NCI-H1930 (cell line): ENCODE results near the gene COA3.
"Not testable (repeated sequence)": the region's sequence is repeated elsewhere in the genome, so short reads cannot be mapped to it uniquely, and the experiment has no call there.

Experiments used
- DNase-seq, 2 experiments: peaks; one replicate each; lab custom pipeline; 2025; lab: John Stamatoyannopoulos, UW

The COA3 gene

DNA sequence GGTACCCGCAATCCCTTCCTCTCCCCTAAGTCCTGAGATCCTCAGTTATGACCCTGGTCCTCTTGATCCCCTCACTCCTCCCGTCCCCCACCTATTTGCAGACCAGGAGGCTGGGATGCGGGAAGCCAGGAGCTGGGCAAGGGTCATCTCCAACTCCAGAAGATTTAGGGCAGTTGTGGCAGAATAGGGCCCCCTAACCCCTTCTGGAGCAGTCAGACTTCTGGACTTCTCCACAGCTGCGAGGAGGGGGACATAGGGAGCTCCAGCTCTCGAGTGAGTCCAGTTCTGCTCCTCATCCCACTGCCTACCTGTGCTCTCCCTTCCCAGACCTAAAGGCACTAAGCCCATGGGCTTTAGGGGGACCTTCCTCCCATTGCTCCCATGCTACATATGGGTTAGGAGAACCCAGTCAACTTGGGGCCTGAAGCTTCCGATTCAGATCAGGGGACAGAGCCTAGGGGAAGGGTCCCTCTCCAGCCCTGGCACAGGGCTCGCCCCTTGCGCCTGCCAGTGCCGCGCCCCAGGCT is 16.8 kb downstream of the COA3 start:
- DNase-seq, result no peak

DNA sequence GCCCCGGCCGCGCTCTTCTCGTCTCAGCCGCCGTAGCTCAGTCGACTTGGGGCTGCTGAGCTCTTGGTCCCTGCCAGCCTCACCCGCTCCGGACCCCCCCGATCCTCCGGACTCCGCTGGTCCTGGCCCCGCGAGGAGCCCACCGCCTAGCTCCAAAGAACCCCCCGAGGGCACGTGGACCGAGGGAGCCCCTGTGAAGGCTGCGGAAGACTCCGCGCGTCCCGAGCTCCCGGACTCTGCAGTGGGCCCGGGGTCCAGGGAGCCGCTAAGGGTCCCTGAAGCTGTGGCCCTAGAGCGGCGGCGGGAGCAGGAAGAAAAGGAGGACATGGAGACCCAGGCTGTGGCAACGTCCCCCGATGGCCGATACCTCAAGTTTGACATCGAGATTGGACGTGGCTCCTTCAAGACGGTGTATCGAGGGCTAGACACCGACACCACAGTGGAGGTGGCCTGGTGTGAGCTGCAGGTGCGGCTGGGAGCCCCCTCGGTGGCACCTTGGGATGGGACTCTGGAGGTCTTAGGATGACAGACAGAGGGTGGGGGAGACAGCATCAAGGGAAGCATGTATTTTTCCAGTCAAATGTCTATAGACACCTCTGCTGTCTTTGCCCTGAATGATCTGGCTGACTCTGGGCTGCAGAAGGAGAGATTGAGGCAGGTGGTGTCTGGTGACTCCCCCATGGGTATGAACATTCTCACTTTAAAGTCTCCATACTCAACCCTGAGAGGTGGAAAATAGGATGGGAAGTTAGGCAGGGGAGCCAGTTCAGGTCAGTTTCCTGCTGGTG is 17.5 kb downstream of the COA3 start:
- DNase-seq, result no peak

DNA sequence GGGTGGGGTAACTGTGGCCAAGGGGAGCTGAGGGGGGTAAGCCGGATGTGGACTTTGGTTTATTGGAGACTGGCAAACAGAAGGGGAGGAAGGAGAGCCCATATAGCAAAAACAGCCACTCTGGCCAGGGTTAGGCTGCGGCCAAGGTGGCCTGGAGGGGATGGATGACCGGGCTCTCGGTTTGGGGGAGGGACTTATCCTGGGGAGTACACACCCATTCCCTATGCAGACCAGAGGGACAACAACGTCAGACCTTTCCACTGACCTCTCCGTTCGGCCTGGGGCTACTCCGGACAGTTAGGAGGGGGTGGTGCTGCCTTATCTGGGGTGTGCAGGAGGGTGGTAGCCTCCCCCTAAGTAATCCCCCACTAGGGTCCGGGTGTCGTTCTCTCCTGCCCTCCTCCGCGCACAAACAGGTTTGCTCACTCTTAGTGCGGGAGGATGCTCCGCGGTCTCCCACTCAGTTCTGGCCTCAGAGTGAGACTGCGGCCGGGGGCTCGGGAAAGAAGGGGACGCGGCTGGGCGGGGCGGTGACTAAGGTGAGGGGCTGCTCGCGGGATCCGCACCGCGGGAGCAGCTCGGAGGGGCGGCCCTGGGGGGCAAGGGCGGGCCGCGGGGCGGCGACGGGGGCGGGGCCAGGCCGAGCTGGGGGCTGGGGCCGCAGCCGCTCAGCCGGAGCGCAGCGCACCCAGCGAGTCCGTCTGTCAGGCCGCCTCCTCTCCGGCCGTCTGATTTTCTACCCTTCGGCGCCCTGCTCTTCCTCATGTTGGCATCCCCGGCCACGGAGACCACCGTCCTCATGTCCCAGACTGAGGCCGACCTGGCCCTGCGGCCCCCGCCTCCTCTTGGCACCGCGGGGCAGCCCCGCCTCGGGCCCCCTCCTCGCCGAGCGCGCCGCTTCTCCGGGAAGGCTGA is 18.3 kb downstream of the COA3 start, which contains the start of gene WNK4:
Gene WNK4, plus strand, starts transcription at position 675 of the 915 bp plus-strand sequence. Its CDS starts 89 bp downstream, at position 764.
- no peak for DNase-seq

DNA sequence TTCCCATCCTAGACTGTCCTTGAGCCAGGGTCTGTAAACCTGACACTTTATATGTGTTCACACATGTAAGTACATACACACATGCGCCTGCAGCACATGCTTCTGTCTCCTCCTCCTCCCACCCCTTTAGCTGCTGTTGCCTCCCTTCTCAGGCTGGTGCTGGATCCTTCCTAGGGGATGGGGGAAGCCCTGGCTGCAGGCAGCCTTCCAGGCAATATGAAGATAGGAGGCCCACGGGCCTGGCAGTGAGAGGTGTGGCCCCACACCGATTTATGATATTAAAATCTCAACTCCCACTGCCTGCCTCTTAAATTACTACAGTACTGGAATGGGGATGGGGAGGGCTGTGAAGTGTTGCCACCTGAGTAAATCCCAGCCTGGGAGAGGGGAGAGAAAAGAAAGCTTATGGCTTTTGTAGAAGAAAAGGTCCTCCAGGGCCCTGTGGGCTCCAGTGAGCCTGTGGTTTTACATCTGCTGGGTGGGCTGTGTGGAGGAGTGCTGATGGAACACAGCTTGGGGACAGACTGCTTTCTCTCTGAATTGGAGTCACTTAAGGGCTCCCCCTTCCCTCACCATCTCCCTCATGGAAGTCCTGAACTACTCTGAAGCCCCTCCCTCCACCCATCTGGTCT is 19.1 kb downstream of the COA3 start:
- no peak for DNase-seq

DNA sequence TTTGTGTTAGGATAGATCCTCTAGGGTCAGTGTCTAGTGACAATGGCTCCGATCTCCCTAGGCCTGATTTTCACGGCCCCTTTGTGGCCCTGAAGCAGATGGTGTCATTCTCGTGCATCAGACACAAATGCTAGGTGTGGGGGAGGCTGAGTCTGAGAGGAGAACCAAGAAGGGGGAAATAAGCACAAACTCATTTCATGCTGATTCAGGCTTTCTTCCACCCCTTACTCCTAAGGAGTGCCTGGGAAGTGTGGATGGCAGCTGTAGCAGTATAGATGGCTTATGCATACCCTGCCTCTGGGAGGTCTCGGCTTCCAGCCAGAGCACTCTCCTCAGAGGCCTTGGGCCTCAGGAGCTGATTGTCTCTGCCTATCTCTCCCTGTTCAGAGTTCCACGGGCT is 19.9 kb downstream of the COA3 start:
- DNase-seq, result no peak

DNA sequence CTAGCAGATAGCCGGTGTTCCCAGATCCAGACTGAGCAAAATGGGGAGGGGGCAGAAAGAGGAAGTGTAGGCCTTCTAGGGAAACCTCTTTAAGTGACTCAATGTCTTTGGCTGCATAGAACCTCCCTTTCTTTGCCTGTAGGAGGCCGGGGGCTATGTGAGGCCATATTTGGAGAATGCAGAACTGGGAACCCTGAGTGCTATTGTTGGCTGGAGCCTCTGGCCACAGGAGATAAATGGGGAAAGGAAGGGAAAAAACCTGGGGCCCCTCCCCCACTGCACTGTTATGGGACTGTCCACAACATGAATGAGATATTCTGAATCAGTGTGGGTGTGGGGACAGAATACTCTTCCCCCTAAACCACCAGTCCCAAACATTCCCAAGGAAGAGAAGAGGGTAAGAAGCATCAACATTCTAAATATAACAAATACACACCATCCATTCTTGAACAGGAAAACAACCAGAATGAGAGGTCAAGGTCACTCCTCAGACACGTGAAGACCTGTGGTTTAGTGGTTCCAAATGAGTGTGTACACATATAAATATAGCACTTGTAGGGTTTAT is 22.9 kb downstream of the COA3 start:
- no peak for DNase-seq

DNA sequence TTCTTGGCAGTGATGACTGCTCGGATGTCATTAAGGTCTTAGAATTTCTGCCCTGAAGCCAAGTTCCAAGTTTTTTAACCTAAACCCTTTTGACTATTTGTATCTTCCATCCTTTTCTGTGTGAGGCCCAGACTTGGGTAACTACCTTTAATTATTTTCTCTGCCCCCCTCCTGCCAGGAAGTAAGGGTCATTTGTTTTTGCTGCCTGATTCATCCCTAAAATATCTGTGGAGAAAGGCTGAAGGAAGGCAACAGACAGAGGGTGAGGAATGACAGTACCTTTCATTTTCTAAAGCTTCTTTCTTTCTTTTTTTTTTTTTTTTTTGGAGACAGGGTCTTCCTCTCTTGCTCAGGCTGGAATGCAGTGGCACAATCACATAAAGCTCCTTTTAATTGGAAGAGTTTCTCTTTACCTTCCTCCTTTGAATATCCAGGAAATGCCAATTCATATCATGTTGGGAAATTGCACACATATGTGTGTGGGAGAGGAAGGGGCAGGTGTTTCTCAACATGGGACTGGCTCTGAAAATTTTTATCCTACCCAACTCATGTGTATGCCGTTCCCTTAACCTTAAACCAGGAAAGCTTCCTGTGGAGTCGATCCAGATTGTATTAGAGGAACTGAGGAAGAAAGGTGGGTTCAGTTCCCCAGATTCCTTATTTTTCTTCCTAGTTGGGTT is 24.3 kb downstream of the COA3 start:
- no peak for DNase-seq

DNA sequence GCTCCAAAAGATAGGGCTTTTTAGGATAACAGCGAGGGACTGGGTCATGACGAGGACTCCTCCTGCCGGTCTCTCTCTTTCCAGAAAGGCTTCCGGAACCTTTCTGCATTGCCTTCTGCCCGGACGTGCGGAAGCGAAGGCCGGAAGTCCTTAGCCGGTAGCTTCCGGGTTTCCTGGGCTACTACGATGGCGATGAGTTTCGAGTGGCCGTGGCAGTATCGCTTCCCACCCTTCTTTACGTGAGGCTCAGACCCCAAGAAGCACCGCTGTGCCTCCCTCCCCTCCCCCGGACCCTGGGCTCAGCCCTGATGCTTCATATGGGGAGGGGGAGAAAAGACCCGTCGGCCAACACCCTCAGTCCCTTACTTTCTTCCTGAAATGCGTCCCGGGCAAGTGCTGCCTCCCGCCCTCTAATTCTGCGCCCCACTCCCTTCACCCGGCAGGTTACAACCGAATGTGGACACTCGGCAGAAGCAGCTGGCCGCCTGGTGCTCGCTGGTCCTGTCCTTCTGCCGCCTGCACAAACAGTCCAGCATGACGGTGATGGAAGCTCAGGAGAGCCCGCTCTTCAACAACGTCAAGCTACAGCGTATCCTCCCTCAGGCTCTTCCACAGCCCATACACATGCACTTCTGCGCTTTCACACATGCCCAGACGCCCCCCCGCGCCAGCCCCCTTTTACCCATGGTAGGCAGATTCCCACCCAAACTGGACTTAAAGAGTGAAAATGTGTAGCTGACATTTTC is 25.0 kb downstream of the COA3 start, which contains the start of gene VPS25:
Gene VPS25, plus strand, starts transcription at position 160 of the 746 bp plus-strand sequence. Its CDS starts 27 bp downstream, at position 187.
- peak; percentile 68 to 78 for DNase-seq

DNA sequence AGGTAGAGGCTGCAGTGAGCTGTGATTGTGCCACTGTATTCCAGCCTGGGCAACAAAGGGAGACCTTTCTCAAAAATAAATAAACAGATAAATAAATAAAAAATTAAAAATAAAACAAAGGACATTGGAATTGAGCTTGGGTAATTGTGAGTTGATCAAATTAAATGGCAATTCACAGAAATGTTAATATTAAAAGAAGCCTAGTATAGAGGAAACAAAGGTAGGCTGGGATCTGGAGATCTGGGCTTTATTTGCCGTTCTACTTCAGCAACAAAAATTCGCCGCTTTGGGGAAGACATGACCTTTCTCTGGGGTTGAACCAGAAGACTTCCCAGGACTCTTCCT is 25.6 kb downstream of the COA3 start:
- DNase-seq, result no peak

DNA sequence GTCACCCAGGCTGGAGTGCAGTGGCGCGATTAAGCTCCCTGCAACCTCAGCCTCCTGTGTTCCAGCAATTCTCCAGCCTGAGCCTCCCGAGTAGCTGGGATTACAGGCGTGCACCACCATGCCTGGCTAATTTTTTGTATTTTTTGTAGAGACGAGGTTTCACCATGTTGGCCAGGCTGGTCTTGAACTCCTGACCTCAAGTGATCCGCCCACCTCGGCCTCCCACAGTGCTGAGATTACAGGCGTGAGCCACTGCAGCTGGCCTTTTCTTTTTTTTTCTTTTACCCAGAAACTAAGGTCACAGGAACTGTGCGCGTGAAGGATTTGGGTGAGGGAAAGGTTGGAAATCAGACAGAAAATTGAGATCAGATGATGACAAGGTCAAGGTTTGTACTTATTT is 28.5 kb downstream of the COA3 start:
- not testable (repeated sequence) for DNase-seq

DNA sequence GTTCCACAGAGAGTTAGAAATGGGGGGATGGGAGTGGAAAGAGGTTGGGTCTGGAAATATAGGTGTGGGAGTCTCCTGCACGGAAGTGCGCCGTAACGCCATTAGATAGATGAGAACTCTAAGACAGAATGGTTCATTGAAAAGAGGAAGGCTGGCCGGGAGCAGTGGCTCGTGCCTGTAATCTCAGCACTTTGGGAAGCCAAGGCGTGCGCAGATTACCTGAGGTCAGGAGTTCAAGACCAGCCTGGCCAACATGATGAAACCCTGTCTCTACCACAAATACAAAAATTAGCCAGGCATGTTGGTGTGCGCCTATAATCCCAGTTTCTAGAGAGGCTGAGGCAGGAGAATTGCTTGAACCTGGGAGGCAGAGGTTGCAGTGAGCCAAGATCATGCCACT is 30.5 kb downstream of the COA3 start:
- DNase-seq, result not testable (repeated sequence)

DNA sequence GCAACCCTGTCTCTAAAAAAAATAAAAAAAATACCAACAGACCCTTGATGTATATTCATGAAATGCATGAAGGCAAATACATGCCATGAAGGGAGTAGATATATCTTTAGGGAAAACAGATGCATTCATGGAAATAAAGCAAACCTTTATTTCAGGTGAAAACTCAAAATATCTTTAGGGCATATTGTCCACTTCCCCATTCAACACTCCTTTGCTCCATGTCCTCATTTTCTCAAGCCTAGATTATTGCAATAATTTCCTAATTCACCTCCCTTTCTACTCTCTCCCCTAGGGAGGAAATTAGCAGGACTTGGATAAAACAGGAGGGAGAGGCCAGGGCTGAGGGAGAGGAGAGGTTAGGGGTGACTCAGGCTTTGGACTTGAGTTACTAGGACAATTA is 31.0 kb downstream of the COA3 start:
- DNase-seq, result no peak

DNA sequence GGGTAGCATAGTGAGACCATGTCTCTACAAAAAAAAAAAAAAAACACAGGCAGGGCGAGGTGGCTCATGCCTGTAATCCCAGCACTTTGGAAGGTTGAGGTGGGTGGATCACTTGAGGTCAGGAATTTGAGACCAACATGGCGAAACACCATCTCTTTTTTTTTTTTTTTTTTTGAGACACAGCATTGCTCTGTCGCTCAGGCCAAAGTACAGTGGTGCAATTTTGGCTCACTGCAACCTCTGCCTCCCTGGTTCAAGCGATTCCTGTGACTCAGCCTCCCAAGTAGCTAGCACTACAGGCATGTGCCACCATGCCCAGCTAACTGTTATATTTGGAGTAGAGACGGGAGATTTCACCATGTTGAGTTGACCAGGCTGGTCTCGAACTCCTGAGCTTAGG is 32.4 kb downstream of the COA3 start:
- no peak for DNase-seq

DNA sequence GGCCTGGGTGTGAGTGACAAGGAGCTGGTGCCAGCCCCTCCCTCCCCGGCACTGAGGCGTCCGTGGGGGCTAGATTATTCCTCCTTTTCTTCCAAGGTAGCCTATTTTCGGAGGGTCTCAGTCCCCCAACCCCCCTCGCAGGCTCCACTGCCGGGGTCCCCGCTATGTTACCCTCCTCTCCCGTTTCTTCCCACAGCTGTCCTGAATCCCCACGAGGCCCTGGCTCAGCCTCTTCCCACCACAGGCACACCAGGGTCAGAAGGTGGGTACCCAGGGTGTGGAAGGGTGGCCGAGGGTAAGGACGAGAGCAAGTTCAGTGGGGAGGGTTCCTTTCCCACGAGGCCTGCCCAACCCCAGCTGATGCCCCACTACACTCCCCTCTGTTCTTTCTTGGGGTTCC is 36.9 kb downstream of the COA3 start:
- DNase-seq, result no peak

DNA sequence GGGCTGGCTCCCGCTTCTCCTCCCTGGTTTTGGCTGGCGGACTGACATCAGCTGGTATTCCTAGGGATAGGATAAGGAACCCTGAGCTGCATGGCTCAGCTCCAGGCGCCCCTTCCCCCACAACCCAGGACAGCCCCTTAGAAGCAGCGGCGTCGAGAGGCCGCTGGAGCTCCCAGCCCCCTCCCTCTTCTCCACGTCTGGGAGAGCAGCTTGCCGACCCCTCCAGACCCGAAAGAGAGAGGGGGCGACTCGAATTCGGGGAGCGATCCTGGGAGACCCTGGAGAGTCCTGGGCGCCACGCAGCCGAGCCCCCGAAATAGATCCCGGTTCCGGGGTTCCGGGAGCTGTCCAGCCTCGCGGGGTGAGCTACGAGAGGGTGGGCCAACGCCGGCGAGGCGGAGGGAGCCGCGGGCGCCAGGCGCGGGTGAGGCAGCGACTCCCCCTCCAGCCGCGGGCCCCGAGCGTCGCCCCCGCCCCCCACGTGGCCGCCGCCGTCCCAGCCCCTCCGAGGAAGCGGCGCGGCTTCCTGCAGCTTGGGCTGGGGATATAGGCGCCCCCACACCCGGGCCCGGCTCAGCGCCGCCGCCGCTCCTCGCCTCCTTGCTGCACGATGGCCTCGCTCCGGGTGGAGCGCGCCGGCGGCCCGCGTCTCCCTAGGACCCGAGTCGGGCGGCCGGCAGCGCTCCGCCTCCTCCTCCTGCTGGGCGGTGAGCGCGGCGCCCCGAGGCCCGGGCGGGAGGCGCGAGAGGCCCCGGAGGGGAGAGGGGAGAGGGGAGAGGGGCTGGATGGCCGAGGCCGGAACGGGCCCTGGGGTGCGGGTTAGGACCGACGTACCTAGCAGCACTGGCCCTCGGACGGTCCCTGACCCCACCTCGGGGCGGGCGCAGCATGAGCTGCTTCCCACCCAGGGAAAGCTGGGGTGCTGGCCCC is 37.6 kb downstream of the COA3 start, which contains the start of gene RAMP2:
Gene RAMP2, plus strand, starts transcription at position 576 of the 930 bp plus-strand sequence. Its CDS starts 35 bp downstream, at position 611.
- DNase-seq, result peak in 1 of 2 experiments; percentile 28

DNA sequence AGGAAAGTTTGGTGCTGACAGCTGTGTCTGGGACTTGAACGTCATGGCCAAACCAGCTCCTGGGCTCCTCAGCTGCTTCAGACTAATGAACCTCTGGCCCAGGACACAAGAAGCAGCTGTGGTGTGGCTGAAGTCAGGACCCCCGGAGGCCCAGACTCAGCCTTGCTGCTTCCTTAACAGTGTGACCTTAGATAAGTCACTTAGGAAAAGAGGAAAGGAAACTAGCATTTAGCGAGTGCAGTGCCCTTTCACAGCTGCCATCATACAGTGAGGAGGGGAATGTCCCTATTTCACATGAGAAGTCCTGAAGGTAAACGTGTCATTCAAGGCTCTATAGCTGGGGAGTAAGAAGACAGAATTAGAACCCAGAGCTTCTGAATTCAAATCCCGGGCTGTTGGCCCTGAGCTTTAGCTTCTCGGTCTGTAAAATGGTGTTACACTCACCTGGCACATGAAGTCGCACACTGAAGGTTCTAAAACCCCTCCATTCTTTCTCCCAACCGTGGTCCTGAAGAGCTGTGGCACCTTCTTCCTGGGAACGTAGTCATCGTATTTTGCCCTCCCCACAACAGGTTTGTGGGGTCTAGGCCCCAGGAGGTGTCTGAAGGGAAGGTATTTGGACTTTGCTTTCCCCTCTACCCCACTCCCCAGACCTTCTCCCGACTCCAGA is 38.4 kb downstream of the COA3 start:
- no peak for DNase-seq

DNA sequence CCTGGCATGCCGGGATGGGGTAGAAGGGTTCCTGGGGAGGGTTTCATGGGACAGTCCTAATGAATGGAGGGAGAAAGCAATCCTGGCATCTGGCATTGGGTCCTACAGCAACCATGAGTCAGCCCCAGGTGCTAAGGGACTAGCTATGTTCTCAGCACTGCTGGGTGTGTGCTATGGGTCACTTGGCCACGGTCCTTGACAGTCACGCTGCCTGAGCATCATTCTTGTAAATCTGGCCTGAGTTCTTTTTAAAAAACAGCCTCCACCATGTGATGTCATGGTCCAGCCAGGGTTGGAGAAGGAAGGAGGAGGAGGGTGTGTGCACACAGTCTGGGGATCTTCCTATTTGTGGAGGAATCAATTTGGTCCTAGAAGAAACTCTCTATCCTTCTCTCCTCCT is 43.7 kb downstream of the COA3 start:
- DNase-seq, result no peak

DNA sequence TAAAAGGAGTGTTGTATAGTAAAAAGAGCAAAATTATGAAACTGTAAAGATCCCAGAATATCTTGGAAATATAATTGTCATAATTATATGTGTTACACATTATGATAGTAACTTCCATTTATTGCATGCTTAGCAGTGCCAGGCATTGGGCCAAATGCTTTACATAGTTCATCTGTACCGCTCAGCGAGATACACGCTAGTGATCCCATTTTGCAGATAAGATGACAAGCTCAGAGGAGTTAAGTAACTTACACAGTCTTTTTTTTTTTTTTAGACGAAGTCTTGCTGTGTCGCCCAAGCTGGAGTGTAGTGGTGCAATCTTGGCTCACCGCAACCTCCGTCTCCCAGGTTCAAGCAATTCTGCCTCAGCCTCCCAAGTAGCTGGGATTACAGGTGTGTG is 46.9 kb downstream of the COA3 start:
- no peak for DNase-seq
